HG03558 (cell line): ENCODE data around the gene ESRP2.

Experiments
- ATAC-seq: cut with Tn5 transposase; IDR thresholded peaks from one replicate; pipeline ENCODE4 v1.9.1; 2021; ENCODE audit warnings: moderate number of reproducible peaks; ENCODE audit not compliant: unreplicated experiment; ENCODE audit errors: extremely low read depth

Gene ESRP2

DNA sequence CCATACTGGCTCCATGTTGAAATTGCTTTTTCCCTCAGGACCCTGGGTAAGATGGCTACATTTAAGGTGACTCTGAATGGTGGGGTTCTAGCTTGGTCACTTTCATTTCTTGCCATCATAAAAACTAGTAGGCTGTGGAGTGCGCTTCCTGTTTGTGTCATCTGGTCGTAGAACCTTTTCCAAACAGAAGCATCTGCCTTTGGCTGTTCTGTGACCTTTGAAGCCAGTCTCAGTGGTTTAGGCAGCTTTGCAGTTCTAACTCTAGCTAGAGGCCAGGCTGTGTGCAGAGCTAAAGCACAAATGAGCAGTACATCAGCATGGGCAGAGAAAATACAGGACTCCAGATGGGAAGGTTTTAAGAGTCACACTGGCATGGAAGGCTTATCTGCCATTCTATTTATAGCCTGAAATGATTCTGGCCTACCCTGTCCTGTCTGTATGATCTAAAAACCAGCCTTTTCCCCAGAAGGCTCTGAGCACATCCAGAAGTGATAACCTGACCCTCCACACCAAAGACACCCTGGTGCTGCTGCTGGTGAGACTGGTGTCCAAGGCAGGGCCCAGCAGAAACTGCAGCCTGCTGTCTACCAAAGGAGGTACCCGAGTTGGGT lies 8.6 kb downstream of the ESRP2 start:
- ATAC-seq, result no peak

DNA sequence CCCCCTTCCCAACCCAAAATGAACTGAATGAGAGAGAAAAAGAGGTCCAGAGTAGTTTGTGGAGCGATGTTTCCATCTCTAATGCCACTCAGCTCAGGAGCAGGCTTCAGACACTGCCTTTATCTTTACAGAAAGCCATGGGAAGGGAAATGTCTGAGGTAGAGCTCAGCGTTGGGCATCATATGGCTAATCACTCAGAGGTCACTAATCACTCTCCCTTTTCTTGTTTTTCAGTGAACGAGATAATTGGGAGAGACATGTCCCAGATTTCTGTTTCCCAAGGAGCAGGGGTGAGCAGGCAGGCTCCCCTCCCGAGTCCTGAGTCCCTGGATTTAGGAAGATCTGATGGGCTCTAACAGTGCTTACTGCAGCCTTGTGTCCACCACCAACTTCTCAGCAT lies 9.8 kb downstream of the ESRP2 start:
- no peak for ATAC-seq

DNA sequence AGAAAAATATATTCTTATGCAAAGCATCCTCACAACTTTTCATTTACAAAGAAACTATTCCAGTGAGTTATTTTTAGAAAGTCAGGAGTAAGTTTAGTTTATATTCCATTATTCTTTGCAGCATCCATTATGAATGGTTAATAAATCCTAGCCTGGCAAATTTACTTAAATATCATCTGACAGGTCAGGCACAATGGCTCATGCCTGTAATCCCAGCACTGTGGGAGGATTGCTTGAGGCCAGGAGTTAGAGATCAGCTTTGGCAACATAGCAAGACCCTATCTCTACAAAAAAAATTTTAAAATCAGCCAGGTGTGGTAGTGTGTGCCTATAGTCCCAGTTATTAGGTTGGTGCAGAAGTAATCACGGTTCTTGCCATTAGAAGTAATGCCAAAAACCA lies 12.9 kb downstream of the ESRP2 start:
- ATAC-seq, result no peak

GRCh38 chr16:68219725-68220351 lies 16.1 kb downstream of the ESRP2 start:
- no peak for ATAC-seq

- ATAC-seq, result no peak
Measured at GRCh38 chr16:68217506-68217905, 18.4 kb downstream of the ESRP2 start.

DNA sequence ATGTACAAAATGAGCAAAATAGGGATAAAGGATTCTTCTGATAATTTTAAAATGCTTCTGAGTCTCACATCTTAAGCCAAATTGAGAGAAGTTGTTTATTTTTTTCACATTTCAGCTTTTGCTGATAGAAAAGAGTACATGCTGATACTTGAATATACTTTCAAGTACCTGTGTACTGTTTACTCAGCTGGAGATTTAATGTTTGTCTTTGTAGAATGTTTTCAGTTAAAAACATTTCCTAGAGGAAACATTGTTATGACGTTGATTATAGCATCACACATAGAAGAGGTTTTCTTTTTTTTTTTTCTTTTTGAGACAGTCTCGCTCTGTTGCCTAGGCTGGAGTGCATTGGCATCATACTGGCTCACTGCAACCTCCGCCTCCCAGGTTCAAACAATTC lies 19.7 kb downstream of the ESRP2 start:
- no peak for ATAC-seq

DNA sequence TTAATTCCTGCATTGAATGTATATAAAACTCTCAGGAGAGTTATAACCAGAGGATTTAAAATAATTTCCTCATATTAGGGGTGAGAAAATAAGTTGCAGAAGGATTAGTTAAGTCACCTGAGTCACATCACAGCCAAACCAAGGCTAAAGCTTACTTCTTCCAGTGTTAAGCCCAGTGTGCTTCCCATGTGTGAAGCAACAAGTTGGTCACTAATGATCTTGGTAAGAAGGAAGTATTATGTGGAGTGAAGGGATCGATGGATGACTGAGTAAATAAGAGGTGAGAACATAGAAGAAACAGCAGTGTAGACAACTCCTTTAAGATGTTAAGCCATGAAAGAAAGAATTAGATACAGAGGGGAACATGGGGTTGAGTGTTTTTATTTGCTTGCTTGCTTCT lies 20.6 kb downstream of the ESRP2 start:
- ATAC-seq, result no peak

DNA sequence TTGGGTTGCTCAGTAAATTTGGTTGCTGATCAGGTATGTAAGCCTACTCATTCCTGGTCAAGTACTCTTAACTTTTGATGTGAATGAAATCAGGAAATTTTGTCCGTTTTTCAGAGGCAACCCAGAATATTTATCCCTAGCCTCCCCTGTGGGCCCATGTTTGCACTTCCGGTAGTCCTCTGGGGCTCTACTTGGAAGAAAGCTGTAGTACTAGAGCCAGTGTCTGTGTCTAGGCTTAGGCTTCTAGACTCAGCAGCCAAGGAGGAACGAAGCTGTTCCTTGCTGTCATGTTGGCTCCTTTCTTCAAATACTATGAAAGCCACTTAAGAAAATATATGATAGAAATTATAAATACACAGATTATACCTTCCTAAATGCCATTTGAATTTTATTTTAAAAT lies 21.2 kb downstream of the ESRP2 start:
- no peak for ATAC-seq

DNA sequence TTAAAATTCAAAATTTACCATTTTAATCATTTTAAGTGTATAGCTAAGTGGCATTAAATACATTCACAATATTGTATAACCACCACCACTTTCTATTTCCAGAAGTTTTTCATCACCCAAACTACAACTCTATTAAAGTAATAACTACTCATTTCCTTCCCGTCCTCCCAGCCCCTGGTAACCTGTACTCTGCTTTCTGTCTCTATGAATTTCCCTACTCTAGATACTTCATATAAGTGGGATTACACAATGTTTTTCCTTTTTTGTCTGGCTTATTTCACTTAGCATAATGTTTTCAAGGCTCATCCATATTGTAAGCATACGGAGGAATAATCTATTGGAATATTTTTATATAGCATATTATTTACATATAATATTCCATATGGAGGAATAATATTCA lies 29.7 kb downstream of the ESRP2 start:
- no peak for ATAC-seq

GRCh38 chr16:68202091-68202519 lies 33.8 kb downstream of the ESRP2 start:
- ATAC-seq, result no peak

DNA sequence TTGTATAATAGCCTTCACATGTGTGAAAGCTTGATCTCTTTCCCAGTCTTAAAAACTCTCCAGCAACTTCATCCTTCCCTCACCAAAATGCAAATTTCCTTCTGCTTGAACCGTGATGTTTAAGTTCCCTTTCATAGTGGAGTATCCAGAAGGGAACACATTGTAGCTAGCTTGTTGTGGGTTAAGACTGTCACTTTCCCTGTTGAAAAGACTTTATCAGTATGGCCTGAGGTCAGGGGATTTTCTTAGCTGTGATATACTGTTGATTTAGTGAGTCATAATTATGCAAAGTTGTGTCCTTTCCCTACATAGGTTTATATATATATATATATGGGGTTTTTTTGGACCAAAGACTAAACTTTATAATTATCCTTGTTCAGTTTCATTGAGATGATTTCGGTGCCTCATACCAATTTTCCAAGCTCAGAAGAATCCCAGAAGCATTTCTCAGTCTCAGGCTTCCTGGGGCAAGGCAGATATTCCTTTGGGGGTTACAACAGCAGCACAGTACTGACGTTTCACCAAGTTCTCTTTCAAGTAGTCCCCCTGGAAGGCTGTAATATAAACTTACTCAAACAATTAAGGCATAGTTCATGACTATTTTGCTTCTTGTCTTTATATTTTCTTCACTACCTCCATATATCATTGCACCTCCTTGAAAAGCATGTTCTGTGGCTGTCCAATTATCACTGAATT lies 35.7 kb downstream of the ESRP2 start:
- no peak for ATAC-seq

- ATAC-seq, result no peak
Measured at GRCh38 chr16:68197250-68197649, 38.7 kb downstream of the ESRP2 start.

- ATAC-seq, result no peak
Measured at GRCh38 chr16:68194251-68194650, 41.7 kb downstream of the ESRP2 start.

- ATAC-seq, result no peak
Measured at GRCh38 chr16:68190736-68191510, 45.0 kb downstream of the ESRP2 start.

DNA sequence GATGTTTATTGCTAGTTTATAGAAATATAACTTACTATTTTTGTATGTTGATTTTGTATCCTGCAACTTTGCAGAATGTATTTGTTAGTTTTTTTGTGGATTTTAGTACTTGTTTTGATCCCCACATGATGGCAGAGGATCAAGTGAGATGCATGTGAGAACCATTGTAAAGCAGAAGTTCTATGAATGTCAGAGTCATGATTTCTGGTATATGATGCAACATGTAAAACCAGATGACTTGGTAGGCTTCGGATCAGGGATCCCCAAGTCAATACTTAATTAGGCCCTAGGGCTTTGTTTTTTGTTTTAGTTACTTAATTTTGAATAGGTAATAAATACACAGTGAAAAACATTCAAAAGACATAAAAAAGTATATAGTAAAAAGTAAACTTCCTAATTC lies 45.8 kb downstream of the ESRP2 start:
- ATAC-seq, result no peak

DNA sequence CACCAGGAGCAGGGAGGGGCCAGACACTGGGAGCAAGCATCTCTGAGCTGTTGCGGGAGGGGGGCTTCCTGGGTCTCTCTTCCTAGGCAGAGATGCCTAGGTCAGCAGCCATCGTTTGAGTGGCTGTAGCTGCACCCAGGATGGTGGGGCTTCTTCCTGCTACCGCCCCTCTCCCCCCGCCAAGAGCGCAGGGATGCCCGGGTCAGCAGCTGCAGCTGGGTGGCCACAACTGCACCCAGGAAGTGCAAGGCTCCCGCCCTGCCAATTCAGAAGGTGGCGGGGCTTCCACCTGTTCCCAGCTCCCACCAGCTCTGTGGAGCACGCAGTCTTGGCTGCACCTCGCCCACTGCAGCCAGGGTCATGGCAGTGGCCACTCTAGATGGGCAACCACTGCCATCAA lies 47.8 kb downstream of the ESRP2 start:
- no peak for ATAC-seq

DNA sequence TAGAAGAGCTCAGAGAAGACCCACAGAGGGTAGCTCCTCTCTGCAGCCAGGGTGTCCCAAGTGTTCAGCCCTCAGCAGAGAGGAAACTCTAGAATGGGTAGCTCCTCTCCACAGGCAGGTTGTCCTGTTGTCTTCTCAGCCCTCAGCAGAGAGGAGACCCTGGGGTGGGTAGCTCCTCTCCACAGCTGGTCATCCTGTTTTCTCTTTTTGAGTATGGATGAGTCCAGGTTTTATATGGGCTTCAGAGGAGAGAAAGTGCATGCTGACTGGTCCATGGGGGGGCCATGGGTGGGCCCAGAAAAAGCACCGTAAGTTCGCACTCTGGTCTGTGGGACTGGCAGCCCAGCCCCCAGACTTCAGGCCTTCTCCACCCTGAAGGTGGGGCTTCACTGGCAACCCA lies 48.4 kb downstream of the ESRP2 start:
- no peak for ATAC-seq

GRCh38 chr16:68186877-68187276 lies 49.0 kb downstream of the ESRP2 start:
- ATAC-seq, result no peak

DNA sequence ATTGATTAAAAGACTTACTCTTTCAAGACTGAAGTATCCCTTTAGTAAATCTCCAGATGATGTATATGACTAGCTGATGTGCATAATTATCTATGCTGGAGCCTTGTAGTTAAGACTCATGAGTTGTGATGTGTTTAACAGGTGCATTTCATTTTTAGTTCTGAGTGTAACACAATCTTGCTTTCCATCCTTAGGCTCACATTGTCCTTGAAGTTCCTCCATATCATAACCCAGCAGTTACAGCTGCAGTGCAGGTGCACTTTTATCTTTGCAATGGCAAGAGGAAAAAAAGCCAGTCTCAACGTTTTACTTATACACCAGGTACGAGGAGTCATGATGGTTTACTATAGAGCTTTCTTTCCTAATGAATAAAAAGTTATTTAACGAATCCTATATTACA lies 52.9 kb downstream of the ESRP2 start:
- no peak for ATAC-seq

DNA sequence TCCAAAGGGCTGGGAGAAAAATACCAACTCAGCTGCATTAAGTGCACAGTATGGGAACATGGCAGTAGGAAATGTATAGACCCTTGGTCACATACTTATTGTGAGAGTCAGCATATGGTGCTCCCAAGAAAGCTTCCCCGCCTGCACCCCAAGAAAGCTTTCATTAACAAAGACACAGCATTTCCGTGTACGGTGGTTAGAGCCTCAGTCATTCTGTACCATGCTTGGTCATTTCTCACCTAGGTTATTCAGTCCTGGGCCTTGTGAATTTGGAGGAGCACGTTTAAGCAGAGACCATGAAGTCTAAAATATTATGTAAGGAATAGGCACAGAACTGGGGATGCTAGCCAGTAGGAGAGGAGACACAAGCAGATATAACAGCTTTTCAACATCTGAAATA lies 56.1 kb downstream of the ESRP2 start:
- ATAC-seq, result no peak

DNA sequence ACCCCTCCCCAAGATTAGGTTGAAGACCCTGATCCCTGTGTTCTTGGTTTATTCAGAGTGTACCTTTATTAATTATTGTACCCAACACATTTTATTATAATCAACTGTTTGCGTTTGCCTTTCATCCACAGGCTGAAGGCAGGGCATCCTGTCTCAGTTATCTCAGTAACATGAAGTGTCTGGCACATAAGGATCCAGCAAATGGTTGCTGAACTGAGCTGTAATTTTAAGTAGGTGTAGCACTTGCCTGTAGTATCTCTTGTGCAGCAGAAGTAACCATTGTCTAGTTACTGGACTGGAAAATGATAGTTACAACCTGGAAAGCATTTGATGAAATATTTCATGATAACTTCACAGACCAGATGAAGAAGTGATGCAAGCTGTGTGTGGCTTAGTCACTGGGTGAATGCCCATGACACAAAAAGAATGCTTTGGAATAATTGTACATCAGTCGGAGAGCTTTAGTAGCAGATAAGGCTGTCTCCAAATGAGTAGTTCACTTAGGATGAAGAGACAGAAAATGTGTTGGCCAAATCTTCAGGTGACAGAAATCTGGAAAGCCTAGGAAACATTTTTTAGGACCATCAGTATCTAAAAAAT lies 56.6 kb downstream of the ESRP2 start:
- no peak for ATAC-seq
